Adrenal gland (tissue), 12 donors: Measurements from ENCODE around the gene FBXL16. TPM values are rescaled to one million over a fixed set of nuclear protein-coding genes. Genes with fewer than 3 reads are reported as not detected.
A peak's percentile ranks its signal among the peaks of the same experiment; 100 is the strongest.

Source experiments
- DNase-seq, 7 donors: peaks; one replicate each; pipeline ENCODE4 v3.0.0-alpha.2; 2019 to 2020
- H3K27ac ChIP-seq, 5 donors: fragments of 200-600 bp; sonication (generic) in 4 of 5; 1 replicate in 3 of 5; 2 replicates in 2 of 5; pipeline versions ENCODE4 v1.5.1 to v1.8.0; 2016 to 2020; ENCODE audit warnings: mild to moderate bottlenecking in 1 of 5
- H3K27me3 ChIP-seq: fragments of 200-600 bp; 2 replicates; pipeline ENCODE4 v1.8.0; 2021
- H3K36me3 ChIP-seq, 2 donors: fragments of 200-600 bp; replicated peaks in 1 of 2; 1 replicate in 1 of 2; 2 replicates in 1 of 2; pipeline versions ENCODE4 v1.5.1 to v1.8.0; 2018 to 2022
- H3K4me1 ChIP-seq, 2 donors: fragments of 200-600 bp; replicated peaks in 1 of 2; 1 replicate in 1 of 2; 2 replicates in 1 of 2; pipeline versions ENCODE4 v1.5.1 to v1.8.0; 2018 to 2021
- H3K4me3 ChIP-seq, 4 donors: fragments of 200-600 bp; sonication (generic) in 3 of 4; one replicate each; pipeline ENCODE4 v1.5.1; 2016 to 2018
- H3K9me3 ChIP-seq, 3 donors: fragments of 200-600 bp; sonication (generic) in 1 of 3; replicated peaks in 1 of 3; 1 replicate in 2 of 3; 2 replicates in 1 of 3; pipeline versions ENCODE4 v1.5.1 to v1.8.0; 2016 to 2021
- CTCF ChIP-seq, 6 experiments: fragments of 450-650 bp in 4 of 6; fragments of 200-600 bp in 2 of 6; sonication (generic) in 1 of 6; IDR thresholded peaks; 1 replicate in 5 of 6; 2 replicates in 1 of 6; pipeline versions ENCODE4 v1.5.1 to v1.8.0; 2016 to 2021; ENCODE audit warnings: antibody characterized with exemption in 6 of 6, mild to moderate bottlenecking in 2 of 6, moderate library complexity in 1 of 6
- POLR2A ChIP-seq, 2 donors: fragments of 450-650 bp; IDR thresholded peaks; one replicate each; pipeline ENCODE4 v1.6.1; 2017; ENCODE audit warnings: antibody characterized with exemption in 2 of 2, mild to moderate bottlenecking in 2 of 2, moderate library complexity in 1 of 2
- WGBS, 4 donors: extraction: QIAGEN DNeasy Blood & Tissue Kit in 2 of 4; methylation state at CpG; one replicate each; pipeline versions ENCODE4 v1.1.5 to v1.1.7; 2013 to 2017; 5-methylcytosine and 5-hydroxymethylcytosine counted together
- intact Hi-C, 2 donors: fragments of 100-400 bp; cut with DNase I; formaldehyde crosslinking; loops; one replicate each; pipeline versions ENCODE4 v1.14.1 to v1.15.0; 2022 to 2023
- polyA plus RNA-seq, 3 donors: library from polyadenylated mRNA; stranded (reverse); fragments of 200-250 nt in 2 of 3; fragments of 350-450 nt in 1 of 3; fragmentation: Illumina TruSeq in 1 of 3; extraction: RNeasy Lipid Tissue Mini Kit (QIAGEN cat#74804) in 1 of 3; gene quantifications; one replicate each; pipeline ENCODE4 v1.2.3, GENCODE V29; 2013 to 2014
- total RNA-seq, 9 donors: library from RNA; depleted of rRNA in 4 of 9; stranded (reverse); fragments of >200 nt in 4 of 9; fragments of 120-200 nt in 1 of 9; fragmentation: NEBNext Ultra II Directional in 1 of 9; extraction: Animal tissue kit (Norgen Biotek cat#: 25700) in 1 of 9; gene quantifications; one replicate each; pipeline versions ENCODE4 v1.1.0 to v1.2.4, GENCODE V29; 2013 to 2023
- donor health status: healthy with polysubstance abuse.
- donor health status: Bipolar disorder and iron deficiency.
- donor health status: DM: yes; HTN: yes; CAD: no.
- donor health status: DM: no; HTN: no; CAD: no.
- donor health status: DM: no; HTN: no; CAD: no.
- donor health status: DM: yes; HTN: yes; CAD: no.

The FBXL16 gene
- total and polyA plus RNA-seq, 12 donors = 0.17 to 18.3 (median 5.2) TPM; not detected in 1

DNA sequence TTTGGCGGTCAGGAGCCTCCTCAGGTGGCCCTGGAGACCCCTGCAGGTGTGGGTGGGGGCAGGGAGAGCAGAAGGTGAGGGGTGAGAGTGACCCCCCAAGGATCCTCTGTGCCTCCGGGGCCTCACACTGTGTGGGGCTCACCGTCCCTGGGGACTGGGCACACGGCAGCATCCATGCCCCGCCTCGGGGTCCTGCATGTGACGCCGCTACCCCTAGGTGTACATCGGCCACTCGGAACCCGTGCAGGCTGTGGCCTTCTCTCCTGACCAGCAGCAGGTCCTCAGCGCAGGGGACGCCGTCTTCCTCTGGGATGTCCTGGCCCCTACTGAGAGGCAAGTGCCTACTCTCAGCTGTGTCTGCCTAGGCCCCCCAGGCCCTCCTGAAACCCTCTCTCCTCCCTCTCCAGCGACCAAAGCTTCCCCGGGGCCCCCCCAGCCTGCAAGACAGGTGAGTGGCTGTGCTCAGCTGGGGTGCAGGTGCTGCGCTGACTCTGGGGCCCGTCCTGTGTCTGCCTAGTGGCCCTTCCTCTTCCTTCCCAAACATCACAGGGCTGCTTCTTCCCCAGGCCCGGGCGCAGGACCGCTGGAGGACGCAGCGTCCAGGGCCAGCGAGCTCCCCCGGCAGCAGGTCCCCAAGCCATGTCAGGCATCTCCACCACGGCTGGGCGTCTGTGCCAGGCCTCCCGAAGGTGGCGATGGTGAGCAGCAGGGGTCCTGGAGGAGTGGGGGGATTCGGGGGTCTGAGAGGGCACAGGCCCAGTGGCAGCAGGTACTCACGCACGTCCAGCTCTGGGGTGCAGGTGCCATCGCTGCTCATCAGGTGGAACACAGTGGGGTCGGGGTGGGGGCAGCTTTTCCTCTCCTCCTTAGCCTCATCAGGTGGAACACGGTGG lies 46.7 kb downstream of the FBXL16 start:
- Histone ChIP-seq H3K27ac (no peak overlapping the region), H3K4me1 (peaks cover 12 to 13% of the 10 kb centered on the region in 2 donors), H3K9me3 (no peaks in the 10 kb centered on the region), H3K36me3 (peaks cover 0 to 9% of the 10 kb centered on the region in 2 donors), H3K27me3 (no peaks in the 10 kb centered on the region), H3K4me3 (no peak overlapping the region)
- no peak for TF ChIP-seq POLR2A (IDR thresholded peaks at IDR 0.05)
- no peak for TF ChIP-seq CTCF (IDR thresholded peaks at IDR 0.05)
- no peak for DNase-seq
- 91 to 100% (median 93%) methylated on average over 2 to 35 of the region's 35 CpGs for WGBS, 4 donors
- intact Hi-C loops = loop anchor here in 1 of 2 donors (5.0 kb wide), 1 partner anchor 82 kb away; no protein-coding TSS in a partner anchor

DNA sequence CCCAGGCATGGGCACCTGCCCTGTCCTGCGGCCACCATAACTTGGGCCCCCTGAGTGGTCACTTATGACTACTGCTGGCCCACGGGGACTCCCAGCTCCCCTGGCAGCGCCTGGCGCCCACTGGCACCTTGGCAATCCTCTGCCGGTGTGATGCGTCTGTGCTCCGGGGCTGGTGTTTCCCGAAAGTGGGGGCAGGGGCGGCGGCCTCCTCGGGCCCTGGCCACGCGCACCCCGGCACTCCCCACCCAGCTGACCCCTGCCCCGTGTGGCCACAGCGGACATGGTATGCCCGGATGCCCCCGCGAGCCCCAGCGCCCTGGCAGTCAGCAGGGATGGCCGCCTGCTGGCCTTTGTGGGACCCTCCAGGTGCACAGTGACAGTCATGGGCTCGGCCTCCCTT lies 48.1 kb downstream of the FBXL16 start:
- intact Hi-C loops = loop anchor here in 1 of 2 donors (5.0 kb wide), 1 partner anchor 80 kb away; no protein-coding TSS in a partner anchor
- no peak for DNase-seq

DNA sequence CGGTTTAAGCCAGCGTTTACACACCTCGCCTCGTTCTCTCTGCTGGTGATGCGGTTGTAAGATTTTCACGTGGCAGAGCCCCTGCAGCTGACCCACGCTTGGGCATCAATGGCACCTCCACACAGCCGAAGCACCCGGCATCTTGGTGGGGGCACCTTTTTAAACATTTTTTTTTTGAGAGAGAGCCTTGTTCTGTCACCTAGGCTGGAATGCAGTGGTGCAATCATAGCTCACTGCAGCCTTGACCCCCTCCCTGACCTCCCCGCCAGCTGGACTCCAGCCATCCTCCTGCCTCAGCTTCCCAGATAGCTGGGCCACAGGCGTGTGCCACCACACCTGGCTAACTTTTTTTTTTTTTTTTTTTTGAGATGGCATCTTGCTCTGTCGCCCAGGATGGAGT lies 51.6 kb downstream of the FBXL16 start:
- Histone ChIP-seq H3K9me3 (no peaks in the 10 kb centered on the region), H3K36me3 (peaks cover 0 to 9% of the 10 kb centered on the region in 2 donors), H3K4me1 (peaks cover 21 to 24% of the 10 kb centered on the region in 2 donors), H3K27me3 (no peaks in the 10 kb centered on the region), H3K4me3 (no peak overlapping the region), H3K27ac (no peak overlapping the region)
- intact Hi-C loops = no loop called here
- no peak for DNase-seq
- TF ChIP-seq POLR2A (IDR thresholded peaks at IDR 0.05) (no peak), CTCF (IDR thresholded peaks at IDR 0.05) (no peak)
- WGBS, 4 donors = 81 to 88% (median 86%) methylated on average over 12 of the region's 12 CpGs

More for the DNA sequence above, 48.1 kb downstream of the FBXL16 start:
- TF ChIP-seq CTCF (IDR thresholded peaks at IDR 0.05) (no peak), POLR2A (IDR thresholded peaks at IDR 0.05) (no peak)
- peaks cover 17 to 19% of the 10 kb centered on the region in 2 donors for H3K4me1 ChIP-seq
- H3K27me3 ChIP-seq = no peaks in the 10 kb centered on the region
- WGBS, 4 donors = 88 to 97% (median 95%) methylated on average over 14 to 22 of the region's 22 CpGs; no CpG with 5 or more reads in 1 of the 4 donors
- no peak overlapping the region for H3K4me3 ChIP-seq
- H3K36me3 ChIP-seq = peaks cover 0 to 9% of the 10 kb centered on the region in 2 donors
- no peak overlapping the region for H3K27ac ChIP-seq
- no peaks in the 10 kb centered on the region for H3K9me3 ChIP-seq

GRCh38 chr16:652454-653305 lies 52.9 kb downstream of the FBXL16 start:
- Histone ChIP-seq H3K27me3 (no peaks in the 10 kb centered on the region), H3K9me3 (no peaks in the 10 kb centered on the region), H3K36me3 (peaks cover 0 to 5% of the 10 kb centered on the region in 2 donors), H3K27ac (peak overlapping the region; percentile 69 to 93 (median 74)), H3K4me3 (no peak overlapping the region), H3K4me1 (peaks cover 32 to 37% of the 10 kb centered on the region in 2 donors)
- no peak for TF ChIP-seq CTCF (IDR thresholded peaks at IDR 0.05)
- peak in 1 of 2 donors; percentile 54 for TF ChIP-seq POLR2A (IDR thresholded peaks at IDR 0.05)
- WGBS, 4 donors = 52 to 63% (median 57%) methylated on average over 2 to 28 of the region's 28 CpGs
- peak; percentile 71 to 93 (median 89) for DNase-seq
- intact Hi-C loops = no loop called here
